HCT116 (cell line): ENCODE data around the gene RELCH.

Experiments used
- CEBPB ChIP-seq: IDR thresholded peaks from 2 replicates; pipeline ENCODE4 v1.6.1; 2012; ENCODE audit warnings: low read depth
- EZH2 ChIP-seq: fragments of 200-600 bp; sonication (generic); IDR thresholded peaks from 2 replicates; pipeline ENCODE4 v1.6.1; 2017; ENCODE audit warnings: antibody characterized with exemption, mixed run types

DNA sequence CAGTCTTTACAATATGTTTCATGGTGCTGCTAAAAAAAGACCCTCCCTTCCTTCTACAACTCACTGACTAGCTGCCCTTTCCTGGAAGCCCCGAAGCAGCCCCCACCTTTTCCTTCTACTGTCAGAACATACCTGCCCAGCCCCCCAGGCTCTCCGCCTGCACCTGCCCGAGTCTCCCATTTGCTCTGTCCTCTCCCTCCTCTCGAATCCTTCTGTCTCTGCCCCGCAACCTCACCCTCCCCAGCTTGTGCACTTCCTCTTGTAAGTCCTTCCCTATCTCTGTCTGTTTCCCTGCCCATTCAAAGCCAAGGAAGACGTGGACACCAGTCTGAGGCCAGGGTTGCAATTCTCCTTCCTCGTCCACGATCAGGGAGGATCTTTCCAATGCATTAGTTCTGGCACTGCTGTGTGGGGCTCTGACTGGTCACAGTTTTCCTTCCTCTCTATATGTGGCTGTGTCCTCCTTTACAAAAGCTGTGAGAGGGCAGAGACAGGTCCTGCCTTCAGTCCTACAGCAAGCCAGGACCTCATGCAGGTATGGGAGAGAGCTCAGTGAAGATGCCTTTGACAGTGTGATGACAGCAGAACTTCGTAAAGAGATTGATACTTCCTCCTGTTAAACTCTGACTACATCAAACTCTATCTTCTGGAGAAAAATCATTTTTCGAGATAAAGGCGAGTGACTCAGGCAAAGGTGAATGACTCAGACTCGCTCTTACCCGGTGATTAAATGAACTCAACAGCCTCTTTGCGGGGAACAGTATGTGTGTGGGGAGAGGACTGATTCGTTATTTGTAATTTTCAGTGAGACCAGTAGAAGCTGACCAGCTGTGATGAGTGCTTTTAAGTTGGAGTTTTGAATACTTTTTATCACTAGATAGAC is 152.3 kb downstream of the RELCH start:
- TF ChIP-seq CEBPB (no peak), EZH2 (no peak)
